HG02588 (cell line): Measurements from ENCODE around the gene RMDN3.

ENCODE experiments used
- ATAC-seq: cut with Tn5 transposase; IDR thresholded peaks from one replicate; pipeline ENCODE4 v1.9.1; 2021; ENCODE audit warnings: mild to moderate bottlenecking, moderate library complexity; ENCODE audit not compliant: unreplicated experiment

Gene RMDN3

GRCh38 chr15:40773496-40773895 is 18.4 kb upstream of the RMDN3 start:
- ATAC-seq: no peak

GRCh38 chr15:40772014-40772413 is 17.0 kb upstream of the RMDN3 start:
- ATAC-seq: no peak

GRCh38 chr15:40771242-40771641 is 16.2 kb upstream of the RMDN3 start:
- ATAC-seq: no peak

GRCh38 chr15:40770147-40770721 is 15.2 kb upstream of the RMDN3 start:
- no peak for ATAC-seq

- ATAC-seq: no peak
These were observed 14.5 kb upstream of the RMDN3 start, which contains the start of gene C15orf62 for GRCh38 chr15:40769274-40770146. Gene C15orf62 (plus strand): TSS chr15:40769980. CDS start chr15:40770496, 516 bp downstream.

GRCh38 chr15:40768521-40769273 is 13.6 kb upstream of the RMDN3 start:
- no peak for ATAC-seq

- no peak for ATAC-seq
These were observed 12.9 kb upstream of the RMDN3 start for GRCh38 chr15:40767838-40768500.

GRCh38 chr15:40766906-40767837 is 12.1 kb upstream of the RMDN3 start:
- ATAC-seq: no peak

GRCh38 chr15:40766194-40766815 is 11.3 kb upstream of the RMDN3 start:
- ATAC-seq: no peak

- no peak for ATAC-seq
These were observed 9.6 kb upstream of the RMDN3 start for GRCh38 chr15:40764629-40765103.

GRCh38 chr15:40763801-40764628 is 9.0 kb upstream of the RMDN3 start, which contains the start of gene GCHFR:
Gene GCHFR (plus strand): TSS chr15:40764068. CDS start chr15:40764181, 113 bp downstream.
- ATAC-seq: peak; percentile 53

GRCh38 chr15:40762919-40763800 is 8.1 kb upstream of the RMDN3 start:
- ATAC-seq: peak; percentile 4

- ATAC-seq: no peak
These were observed 4.9 kb upstream of the RMDN3 start for GRCh38 chr15:40759961-40760360.

GRCh38 chr15:40756938-40757337 is 1.9 kb upstream of the RMDN3 start:
- no peak for ATAC-seq

- ATAC-seq: no peak
These were observed 756 bp upstream of the RMDN3 start for GRCh38 chr15:40755812-40756208.

GRCh38 chr15:40754574-40754882 is 526 bp downstream of the RMDN3 start:
- ATAC-seq: peak; percentile 7

- no peak for ATAC-seq
These were observed 3.3 kb downstream of the RMDN3 start for GRCh38 chr15:40751745-40752144.

- ATAC-seq: no peak
These were observed 4.2 kb downstream of the RMDN3 start for GRCh38 chr15:40750885-40751284.
